ENCODE measurements around the gene CNIH4. TPM values are rescaled to one million over a fixed set of nuclear protein-coding genes. Genes with fewer than 3 reads are reported as not detected.
"Not testable (repeated sequence)": the region's sequence is repeated elsewhere in the genome, so short reads cannot be mapped to it uniquely, and the experiment has no call there.

The CNIH4 gene
- total RNA-seq: 30.1 TPM
- long read RNA-seq, full-length matches to known transcripts: 50 of 54 reads
- long read RNA-seq, partial matches to known transcripts: 1 of 54 reads
- long read RNA-seq, other reads (novel, unspliced or antisense): 3 of 54 reads

DNA sequence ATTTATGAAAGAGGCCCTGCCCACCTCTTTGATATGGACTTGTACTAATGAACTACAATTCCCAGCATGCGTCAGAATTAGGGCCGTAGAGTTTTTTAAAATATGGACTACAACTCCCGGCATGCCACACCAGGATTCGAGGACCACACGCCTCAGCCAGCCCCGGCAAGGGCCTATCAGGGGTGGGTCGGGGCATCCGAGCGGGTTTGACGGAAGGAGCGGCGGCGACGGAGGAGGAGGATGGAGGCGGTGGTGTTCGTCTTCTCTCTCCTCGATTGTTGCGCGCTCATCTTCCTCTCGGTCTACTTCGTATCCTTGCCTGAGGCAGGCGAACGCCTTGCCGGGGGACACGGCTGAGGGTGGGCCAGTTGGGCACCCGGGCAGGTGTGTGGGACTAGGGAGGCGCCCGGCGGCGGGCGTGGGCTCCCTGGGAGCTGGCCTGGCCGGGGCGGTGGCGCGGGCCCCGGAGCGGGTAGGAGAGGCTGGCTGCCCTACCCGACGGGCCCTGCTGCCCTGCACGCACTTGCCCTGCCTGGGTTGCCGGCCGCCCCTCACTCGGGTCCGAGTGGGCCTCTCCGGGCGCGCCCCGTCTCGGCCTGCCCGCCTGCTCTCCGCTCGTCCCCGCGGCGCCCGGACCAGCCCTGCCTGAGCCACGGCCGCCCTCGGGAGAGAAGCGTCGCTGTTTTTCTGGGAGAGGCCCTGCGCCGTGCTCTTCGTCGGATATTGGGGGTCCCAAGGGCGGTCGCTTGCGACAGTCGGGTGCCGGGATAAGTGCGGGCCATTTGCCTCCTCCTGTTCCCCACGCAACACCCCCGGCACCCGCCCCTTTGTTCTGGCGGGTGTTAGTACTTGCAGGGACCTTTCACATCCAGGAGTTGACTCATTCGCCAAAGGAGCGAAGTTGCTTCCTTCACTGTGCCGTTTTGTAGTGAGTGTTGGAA lies at the start of gene CNIH4:
Gene CNIH4 (plus strand): TSS at position 195 of the 941 bp plus-strand sequence. CDS start 46 bp downstream, at position 241.
- DNase-seq (ENCODE audit: low spot score): peak; percentile 94
- intact Hi-C loops (cut with DNase I): loop anchor here (2.0 kb wide), 2 partner anchors 26 to 100 kb away; partner anchors contain the start of gene NVL

DNA sequence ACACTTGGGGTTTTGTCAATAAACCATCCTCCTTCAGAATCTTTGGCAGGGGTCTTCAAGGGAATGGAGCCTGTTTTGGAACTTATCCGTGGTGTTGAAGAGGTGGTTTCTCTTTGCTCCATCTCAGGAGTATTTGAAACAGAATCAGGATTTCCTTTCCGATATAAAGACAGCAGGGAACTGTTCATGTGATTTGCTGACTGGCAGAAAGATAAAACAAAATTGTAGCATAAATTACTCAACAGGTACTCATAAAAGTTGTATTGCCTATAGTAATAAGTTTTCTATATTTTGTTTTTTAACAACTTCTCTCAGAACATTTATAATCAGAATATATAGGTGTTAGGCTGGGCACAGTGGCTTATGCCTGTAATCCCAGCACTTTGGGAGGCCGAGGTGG lies 48.6 kb upstream of the CNIH4 start:
- intact Hi-C loops (cut with DNase I): no loop called here

DNA sequence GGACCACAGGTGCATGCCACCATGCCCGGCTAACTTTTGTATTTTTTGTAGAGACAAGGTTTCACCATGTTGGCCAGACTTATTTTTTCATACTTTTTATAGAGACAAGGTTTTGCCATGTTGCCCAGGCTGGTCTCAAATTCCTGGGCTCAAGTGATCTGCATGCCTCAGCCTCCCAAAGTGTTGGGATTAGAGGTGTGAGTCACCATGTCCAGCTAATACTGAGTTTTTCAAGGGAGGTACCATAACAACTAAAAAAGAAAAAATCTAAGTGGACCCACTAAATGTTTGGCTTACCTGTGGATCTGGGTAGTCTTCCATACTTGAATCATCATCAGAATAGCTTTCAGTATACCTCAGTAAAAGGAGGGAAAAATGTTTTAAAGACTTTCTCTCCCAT lies 45.2 kb upstream of the CNIH4 start:
- intact Hi-C loops (cut with DNase I); DNase-seq (ENCODE audit: low spot score): not testable (repeated sequence)

More for the DNA sequence above, 48.6 kb upstream of the CNIH4 start:
- no peak for DNase-seq (ENCODE audit: low spot score)

DNA sequence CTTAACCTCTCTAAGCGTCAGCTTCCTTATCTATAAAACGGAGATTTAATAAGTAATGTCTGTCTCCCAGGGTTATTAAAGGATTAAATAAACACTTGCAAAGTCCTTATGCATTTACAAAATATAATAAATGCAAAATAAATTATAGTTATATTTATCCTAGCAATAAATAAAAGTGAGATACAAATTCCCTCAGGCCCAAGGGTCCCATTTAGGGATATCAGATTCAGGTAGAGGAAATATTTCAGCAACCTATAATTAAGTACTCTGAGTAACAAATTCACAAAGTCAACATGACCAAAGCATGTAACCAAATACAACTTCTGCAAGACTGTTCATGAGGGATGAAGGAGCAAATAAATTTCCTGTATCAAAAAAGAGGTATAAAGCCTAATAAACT lies 44.7 kb upstream of the CNIH4 start:
- intact Hi-C loops (cut with DNase I): no loop called here
- DNase-seq (ENCODE audit: low spot score): no peak

DNA sequence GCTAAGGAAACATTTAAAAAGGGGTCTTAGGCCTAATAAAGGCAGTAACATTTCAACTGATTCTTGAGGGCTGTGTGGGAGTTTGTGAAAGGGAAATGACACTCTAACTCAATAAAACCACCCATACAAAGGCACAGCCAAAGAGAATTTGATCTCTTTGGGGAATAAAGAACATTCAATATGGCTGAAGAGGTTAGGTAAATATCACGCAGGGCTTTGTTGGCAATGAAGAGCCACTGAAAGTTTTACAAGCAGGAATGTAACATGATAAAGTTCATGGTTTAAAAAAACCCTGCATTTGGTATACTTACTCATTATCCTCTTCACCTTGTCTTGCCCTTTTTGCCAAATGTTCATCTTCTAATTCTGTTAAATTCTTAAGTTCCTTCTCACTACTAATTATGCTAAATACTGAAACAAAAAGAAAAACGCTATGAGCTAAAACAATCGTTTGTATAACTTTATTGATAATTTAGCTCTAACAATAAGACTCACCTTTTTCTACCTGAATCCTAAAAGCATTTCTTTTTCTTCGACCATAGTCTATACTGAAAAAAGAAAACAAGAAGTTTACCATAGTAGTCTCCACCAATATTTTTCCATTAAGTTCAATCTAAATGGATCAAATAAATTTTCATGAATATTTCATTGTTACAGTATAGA lies 39.2 kb upstream of the CNIH4 start:
- intact Hi-C loops (cut with DNase I): no loop called here
- no peak for DNase-seq (ENCODE audit: low spot score)

DNA sequence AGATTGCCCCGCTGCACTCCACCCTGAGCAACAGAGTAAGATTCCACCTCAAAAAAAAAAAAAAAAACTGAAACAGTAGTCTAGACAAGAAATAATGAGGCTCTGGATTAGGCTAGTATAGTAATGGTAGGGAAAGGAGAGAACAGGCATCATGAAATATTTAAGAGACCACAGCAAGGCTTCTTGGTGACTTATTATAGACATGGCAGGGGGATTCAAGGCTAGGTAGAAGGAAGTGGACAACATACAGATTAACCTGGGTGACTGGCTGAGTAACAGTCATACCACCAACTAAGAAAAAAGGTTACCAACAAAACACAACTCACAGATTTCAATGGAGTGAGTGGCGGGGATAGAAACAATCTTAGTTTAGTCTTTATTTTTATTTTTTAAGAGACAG lies 35.0 kb upstream of the CNIH4 start:
- intact Hi-C loops (cut with DNase I): no loop called here
- no peak for DNase-seq (ENCODE audit: low spot score)

DNA sequence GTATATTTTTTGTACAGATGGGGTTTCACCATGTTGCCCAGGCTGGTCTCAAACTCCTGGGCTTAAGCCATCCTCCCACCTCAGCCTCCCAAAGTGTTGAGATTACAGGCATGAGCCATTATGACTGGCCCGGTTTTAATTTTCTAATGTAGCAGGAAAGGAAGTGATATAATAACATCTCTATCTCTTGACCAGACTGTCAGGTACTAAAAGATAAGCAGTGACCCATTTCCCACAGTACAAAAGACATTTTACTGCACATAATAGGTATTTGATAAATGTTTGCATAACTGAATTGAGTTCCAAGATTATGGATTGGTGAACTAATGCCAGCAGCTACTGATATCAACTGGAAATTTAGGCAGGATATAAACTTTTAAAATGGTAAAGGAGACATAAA lies 30.7 kb upstream of the CNIH4 start:
- no peak for DNase-seq (ENCODE audit: low spot score)
- intact Hi-C loops (cut with DNase I): no loop called here

DNA sequence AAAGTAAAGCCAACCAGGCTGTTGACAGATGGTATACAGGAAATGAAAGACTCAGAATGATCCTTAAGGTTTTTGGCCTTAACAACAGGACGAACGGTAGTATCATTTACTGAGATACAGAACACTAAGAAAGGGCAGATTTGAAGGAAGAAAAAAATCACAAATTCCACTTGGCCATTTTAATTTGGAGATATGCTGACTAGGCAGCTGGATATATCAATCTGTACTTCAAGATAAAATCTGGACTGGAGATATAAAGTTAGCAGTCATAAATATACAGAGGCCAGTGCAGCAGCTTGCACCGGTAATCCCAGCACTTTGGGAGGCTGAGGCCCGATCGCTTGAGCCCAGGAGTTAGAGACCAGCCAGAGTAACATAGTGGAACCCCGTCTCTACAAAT lies 28.0 kb upstream of the CNIH4 start:
- no peak for DNase-seq (ENCODE audit: low spot score)
- intact Hi-C loops (cut with DNase I): no loop called here

DNA sequence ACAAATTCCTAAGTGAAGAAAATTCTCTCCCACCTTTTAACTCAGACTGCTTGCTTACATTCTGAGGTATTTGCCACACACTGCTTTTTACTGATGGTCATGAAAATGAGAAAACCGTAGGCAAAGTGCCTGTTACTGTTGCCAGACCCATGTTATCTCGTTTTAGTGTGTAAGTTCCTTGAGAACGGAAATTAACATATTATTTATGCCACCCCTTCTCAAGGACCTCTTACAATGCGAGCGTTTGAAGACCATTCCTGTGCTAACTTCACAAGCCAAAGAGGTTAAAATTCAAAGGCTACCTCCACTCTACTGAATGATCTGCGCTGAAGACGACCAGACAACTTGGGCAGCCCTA lies 27.2 kb upstream of the CNIH4 start:
- intact Hi-C loops (cut with DNase I): no loop called here
- DNase-seq (ENCODE audit: low spot score): no peak

DNA sequence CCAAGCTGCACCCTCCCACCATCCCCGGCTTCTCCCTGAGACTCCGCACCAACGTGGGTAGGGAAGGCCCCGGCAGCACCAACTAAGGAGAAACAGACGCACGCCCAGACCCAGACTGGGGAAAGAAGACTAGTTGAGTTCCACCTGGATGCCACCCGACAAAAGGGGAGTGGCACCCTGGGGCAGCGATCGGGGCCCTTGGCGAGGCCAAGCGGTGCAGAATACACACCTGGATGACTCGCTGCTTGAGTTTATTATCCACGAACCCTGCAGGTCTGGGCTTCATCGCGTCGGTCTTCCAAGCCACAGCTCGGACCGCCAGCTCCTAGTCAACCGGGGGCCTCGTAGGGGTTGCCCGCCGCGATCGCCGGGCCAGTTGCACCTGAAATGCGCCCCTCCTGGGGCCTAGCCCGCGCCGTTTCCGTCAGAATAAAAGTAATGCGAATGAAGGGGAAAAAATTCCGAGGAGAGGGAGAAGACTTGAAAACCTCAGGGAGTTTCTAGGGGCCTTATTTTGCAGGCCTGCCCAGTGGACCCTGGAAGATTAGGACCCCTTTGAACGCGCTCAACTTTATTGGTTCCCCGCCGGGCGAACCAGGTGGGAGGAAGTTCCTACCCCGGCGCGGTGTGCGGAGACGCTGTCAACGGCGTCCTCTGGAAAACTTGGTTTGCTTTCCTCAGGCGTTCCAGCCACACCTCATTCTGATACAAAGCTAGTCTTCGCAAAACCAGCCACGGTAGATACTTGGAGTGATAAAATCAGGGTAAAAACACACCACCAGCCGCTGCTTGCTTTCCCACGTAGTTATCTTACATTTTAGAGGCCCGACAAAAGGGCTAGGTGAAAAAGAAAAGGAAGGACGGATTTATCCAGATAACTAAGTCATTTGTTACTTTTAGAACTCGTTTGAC lies 26.6 kb upstream of the CNIH4 start, which contains the start of gene NVL:
Gene NVL (minus strand): TSS at position 331 of the 912 bp plus-strand sequence. CDS start 45 bp downstream, at position 286.
- intact Hi-C loops (cut with DNase I): loop anchor here (1.0 to 5.0 kb wide), 3 partner anchors 27 to 216 kb away; partner anchors contain the start of genes CNIH4, DEGS1 and FBXO28
- DNase-seq (ENCODE audit: low spot score): peak; percentile 93

DNA sequence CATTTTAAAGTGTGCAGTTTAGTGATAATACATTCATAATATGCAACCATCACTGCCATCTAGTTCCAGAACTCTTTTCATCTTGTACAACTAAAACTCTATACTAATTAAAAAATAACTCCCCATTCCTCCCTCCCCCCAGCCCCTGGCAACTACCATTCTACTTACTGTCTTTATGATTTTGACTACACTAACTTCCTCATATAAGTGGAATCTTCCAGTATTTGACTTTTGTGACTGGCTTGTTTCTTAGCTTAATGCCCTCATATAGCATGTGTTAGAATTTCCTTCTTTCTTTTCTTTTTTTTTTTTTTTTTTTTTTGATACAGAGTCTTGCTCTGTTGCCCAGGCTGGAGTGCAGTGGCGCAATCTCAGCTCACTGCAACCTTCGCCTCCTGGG lies 25.4 kb upstream of the CNIH4 start:
- intact Hi-C loops (cut with DNase I): loop anchor here (2.0 to 5.0 kb wide), 2 partner anchors 25 to 149 kb away; partner anchors contain the start of genes CNIH4 and DEGS1
- DNase-seq (ENCODE audit: low spot score): no peak

DNA sequence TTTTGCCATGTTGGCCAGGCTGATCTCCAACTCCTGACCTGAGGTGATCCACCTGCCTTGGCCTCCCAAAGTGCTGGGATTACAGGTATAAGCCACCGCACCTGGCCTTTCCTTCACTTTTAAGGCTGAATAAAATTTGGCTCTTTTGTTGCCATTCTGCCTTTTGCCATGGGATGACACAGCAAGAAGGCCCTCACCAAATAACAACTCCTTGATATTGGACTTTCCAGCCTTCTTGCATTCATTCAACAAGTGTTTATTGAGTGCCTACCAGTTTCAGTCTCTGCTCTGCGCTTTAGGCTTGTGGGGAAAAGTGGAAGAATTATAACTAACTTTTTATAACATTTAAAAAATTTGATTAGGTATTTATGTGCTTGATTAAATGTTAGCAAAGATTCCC lies 24.9 kb upstream of the CNIH4 start:
- intact Hi-C loops (cut with DNase I): loop anchor here (2.0 to 5.0 kb wide), 2 partner anchors 25 to 150 kb away; partner anchors contain the start of genes CNIH4 and DEGS1

DNA sequence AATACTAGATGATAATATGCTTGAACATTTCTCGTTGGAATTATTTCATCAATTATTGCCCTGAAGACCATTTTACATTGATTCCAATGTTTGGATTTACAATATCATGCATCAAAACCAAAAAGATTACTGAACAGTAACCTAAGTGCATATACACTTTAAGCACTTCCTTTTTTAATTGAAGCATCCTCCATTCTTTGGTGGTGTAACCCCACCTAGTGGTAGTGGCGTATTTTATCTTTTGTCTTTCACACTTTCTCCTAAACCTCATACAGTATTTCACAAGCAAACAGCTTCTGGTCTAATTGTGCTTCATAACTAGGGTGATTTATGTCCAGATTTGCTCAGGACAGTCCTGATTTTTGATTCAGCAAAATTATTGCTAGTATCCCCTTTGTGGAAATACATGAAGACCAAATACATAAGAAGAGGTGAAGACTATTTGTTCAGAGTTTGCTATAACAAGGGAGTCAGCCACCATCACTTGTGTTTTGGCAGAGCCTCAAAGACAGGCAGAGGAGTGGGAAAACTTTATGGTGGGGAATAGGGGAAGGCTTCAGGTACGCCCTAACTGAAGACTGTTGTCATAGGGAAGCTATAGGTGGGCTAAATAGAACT lies 23.3 kb upstream of the CNIH4 start:
- DNase-seq (ENCODE audit: low spot score): no peak
- intact Hi-C loops (cut with DNase I): loop anchor here (1.0 to 5.0 kb wide), 2 partner anchors 151 to 217 kb away; partner anchors contain the start of gene DEGS1

More for the DNA sequence above, 24.9 kb upstream of the CNIH4 start:
- no peak for DNase-seq (ENCODE audit: low spot score)

DNA sequence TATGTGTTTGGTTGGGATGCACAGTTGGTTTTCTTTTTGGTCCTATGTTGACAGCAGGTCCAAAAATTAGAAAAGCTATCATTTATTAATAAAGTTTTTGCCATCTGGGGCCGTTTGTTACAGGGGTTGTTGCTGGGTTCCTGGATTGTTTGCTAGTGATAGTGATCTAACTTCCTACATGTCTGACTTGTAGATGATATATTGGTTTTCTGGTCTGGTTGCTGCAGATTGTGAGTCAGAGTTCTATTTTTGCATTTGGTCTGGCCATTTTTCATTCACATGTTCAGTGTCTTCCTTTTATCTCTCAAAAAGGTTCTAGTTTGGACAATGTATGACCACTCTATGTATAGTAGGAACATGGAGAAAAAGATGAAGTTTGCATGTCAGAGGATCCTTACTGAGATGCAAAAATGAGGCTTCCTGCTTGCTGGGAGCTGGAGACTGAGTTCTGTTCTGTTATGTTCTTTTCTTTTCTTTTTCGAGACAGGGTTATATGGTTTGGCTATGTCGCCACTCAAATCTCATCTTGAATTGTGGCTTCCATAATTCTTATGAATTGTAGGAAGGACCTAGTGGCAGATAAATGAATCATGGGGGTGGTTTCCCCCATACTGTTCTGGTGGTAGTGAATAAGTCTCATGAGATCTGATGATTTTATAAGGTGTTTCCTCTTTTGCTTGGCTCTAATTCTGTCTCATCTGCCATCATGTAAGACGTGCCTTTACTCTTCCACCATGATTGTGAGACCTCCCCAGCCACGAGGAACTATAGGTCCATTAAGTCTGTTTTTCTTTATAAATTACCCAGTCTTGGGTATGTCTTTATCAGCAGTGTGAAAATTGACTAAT lies 22.5 kb upstream of the CNIH4 start:
- intact Hi-C loops (cut with DNase I): loop anchor here (1.0 to 5.0 kb wide), 2 partner anchors 152 to 218 kb away; partner anchors contain the start of gene DEGS1
- no peak for DNase-seq (ENCODE audit: low spot score)

DNA sequence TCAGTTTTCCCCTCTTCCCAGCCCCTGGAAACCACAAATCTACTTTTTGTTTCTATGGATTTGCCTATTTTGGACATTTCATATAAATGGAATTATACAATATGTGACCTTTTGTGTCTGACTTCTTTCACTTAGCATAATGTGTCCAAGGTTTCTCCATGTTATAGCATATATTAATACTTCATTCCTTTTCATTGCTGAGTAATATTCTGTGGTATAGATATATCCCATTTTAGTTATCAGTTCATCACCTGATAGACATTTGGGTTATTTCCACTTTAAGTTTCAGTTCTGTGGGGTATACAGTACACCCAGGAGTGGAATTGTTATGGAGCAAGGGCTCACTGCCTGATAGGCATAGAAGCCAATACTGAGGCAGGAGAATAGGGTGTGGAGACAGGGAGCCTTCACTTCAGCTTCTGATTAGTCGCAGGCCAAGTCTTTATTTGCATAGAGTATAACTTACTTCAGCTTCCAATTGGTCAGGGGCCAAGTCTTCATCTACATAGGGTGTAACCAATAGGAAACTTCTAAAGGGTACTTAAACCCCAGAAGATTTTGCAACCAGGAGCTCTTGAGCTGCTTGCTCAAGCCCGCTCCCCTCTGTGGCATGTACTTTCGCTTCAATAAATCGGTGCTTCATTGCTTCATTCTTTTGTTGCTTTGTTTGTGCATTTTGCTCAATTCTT lies 18.4 kb upstream of the CNIH4 start:
- no peak for DNase-seq (ENCODE audit: low spot score)
- intact Hi-C loops (cut with DNase I): no loop called here

DNA sequence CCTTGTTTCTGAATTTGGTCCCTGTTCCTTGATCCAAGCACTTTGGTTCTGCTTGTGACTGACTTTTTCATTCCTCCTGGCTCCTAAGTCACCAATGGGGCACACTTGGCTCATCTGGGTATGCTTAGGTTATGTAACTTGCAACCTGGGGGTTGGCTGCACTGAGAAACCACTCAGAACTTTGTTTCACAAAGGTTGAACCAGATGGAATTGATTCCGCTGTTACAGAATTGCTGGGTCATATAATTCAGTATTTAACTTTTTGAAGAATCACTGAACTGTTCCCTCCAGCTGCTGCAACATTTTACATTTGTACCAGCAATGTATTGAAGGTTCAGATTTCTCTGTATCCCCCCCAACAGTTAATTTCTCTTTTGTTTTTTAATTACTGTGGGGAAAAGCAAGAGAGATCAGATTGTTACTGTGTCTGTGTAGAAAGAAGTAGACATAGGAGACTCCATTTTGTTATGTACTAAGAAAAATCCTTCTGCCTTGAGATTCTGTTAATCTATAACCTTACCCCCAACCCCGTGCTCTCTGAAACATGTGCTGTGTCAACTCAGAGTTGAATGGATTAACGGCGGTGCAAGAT lies 17.1 kb upstream of the CNIH4 start:
- intact Hi-C loops (cut with DNase I): no loop called here
- no peak for DNase-seq (ENCODE audit: low spot score)
